Uterus (tissue), 4 donors: Measurements from ENCODE around the gene SAXO1. TPM values are rescaled to one million over a fixed set of nuclear protein-coding genes. Genes with fewer than 3 reads are reported as not detected.

ENCODE experiments used
- DNase-seq, 2 donors: peaks; one replicate each; pipeline ENCODE4 v3.0.0-alpha.2; 2019 to 2020
- H3K27ac ChIP-seq, 2 donors: fragments of 200-600 bp; sonication (generic); 1 replicate in 1 of 2; 2 replicates in 1 of 2; pipeline ENCODE4 v1.5.1; 2016 to 2018
- H3K27me3 ChIP-seq, 2 donors: fragments of 200-600 bp; sonication (generic); one replicate each; pipeline ENCODE4 v1.5.1; 2018 to 2019; ENCODE audit warnings: control low read depth in 1 of 2
- H3K36me3 ChIP-seq, 2 donors: fragments of 200-600 bp; sonication (generic); one replicate each; pipeline ENCODE4 v1.5.1; 2019; ENCODE audit warnings: control low read depth in 1 of 2
- H3K4me1 ChIP-seq, 2 donors: fragments of 200-600 bp; sonication (generic); one replicate each; pipeline ENCODE4 v1.5.1; 2018 to 2019; ENCODE audit warnings: control low read depth in 1 of 2
- H3K4me3 ChIP-seq, 2 donors: fragments of 200-600 bp; sonication (generic); 1 replicate in 1 of 2; 2 replicates in 1 of 2; pipeline ENCODE4 v1.5.1; 2018 to 2019; ENCODE audit warnings: mild to moderate bottlenecking in 1 of 2
- H3K9me3 ChIP-seq, 2 donors: fragments of 200-600 bp; sonication (generic); one replicate each; pipeline ENCODE4 v1.5.1; 2019; ENCODE audit warnings: control low read depth in 1 of 2
- POLR2A ChIP-seq, 2 donors: fragments of 450-650 bp; IDR thresholded peaks; one replicate each; pipeline ENCODE4 v1.6.1; 2016; ENCODE audit warnings: antibody characterized with exemption in 2 of 2, mild to moderate bottlenecking in 1 of 2, moderate library complexity in 1 of 2
- intact Hi-C: fragments of 100-400 bp; cut with DNase I; formaldehyde crosslinking; loops from one replicate; pipeline ENCODE4 v1.15.1; 2023; ENCODE audit warnings: low total_unique reads
- total RNA-seq, 4 donors: library from RNA; depleted of rRNA in 3 of 4; stranded (reverse); fragments of >200 nt in 3 of 4; gene quantifications; one replicate each; pipeline versions ENCODE4 v1.1.0 to v1.2.4, GENCODE V29; 2014 to 2023
- TF ChIP-seq, protein P1 (sequence below), 4 experiments: fragments of 200-600 bp in 2 of 4; fragments of 450-650 bp in 2 of 4; sonication (generic) in 2 of 4; IDR thresholded peaks; one replicate each; pipeline ENCODE4 v1.5.1; 2016 to 2019; ENCODE audit warnings: antibody characterized with exemption in 4 of 4, mild to moderate bottlenecking in 2 of 4, moderate library complexity in 1 of 4
- donor health status: DM: yes; HTN: yes; CAD: no.

SAXO1 gene
- total RNA-seq, 4 donors from 2014 or later: 0.14 to 0.37 TPM; not detected in 2

DNA sequence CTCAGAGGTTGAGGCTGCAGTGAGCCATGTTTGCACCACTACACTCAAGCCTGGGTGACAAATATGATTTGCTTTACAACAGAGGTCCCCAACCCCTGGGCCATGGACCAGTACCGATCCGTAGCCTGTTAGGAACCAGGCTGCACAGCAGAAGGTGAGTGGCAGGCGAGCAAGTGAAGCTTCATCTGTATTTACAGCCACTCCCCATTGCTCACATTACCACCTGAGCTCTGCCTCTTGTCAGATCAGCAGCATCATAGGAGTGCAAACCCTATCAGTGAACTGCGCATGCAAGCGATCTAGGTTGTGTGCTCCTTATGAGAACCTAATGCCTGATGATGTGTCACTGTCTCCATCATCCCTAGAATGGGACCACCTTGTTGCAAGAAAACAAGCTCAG, 42.5 kb downstream of the SAXO1 start:
- intact Hi-C loops: no loop called here
- no peaks in the 10 kb centered on the region for H3K36me3 ChIP-seq

GRCh38 chr9:18989865-18990264, 43.1 kb downstream of the SAXO1 start:
- H3K27ac ChIP-seq: no peak overlapping the region
- H3K4me1 ChIP-seq: no peaks in the 10 kb centered on the region
- DNase-seq: no peak
- TF ChIP-seq, protein P1, sequence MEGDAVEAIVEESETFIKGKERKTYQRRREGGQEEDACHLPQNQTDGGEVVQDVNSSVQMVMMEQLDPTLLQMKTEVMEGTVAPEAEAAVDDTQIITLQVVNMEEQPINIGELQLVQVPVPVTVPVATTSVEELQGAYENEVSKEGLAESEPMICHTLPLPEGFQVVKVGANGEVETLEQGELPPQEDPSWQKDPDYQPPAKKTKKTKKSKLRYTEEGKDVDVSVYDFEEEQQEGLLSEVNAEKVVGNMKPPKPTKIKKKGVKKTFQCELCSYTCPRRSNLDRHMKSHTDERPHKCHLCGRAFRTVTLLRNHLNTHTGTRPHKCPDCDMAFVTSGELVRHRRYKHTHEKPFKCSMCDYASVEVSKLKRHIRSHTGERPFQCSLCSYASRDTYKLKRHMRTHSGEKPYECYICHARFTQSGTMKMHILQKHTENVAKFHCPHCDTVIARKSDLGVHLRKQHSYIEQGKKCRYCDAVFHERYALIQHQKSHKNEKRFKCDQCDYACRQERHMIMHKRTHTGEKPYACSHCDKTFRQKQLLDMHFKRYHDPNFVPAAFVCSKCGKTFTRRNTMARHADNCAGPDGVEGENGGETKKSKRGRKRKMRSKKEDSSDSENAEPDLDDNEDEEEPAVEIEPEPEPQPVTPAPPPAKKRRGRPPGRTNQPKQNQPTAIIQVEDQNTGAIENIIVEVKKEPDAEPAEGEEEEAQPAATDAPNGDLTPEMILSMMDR (IDR thresholded peaks at IDR 0.05): no peak
- no peak for TF ChIP-seq POLR2A (IDR thresholded peaks at IDR 0.05)
- no peaks in the 10 kb centered on the region for H3K36me3 ChIP-seq
- no peaks in the 10 kb centered on the region for H3K27me3 ChIP-seq
- intact Hi-C loops: no loop called here
- H3K9me3 ChIP-seq: no peaks in the 10 kb centered on the region
- no peak overlapping the region for H3K4me3 ChIP-seq

More for the DNA sequence above, 42.5 kb downstream of the SAXO1 start:
- no peak overlapping the region for H3K4me3 ChIP-seq
- H3K27me3 ChIP-seq: no peaks in the 10 kb centered on the region
- H3K27ac ChIP-seq: no peak overlapping the region
- DNase-seq: no peak
- H3K4me1 ChIP-seq: no peaks in the 10 kb centered on the region
- H3K9me3 ChIP-seq: no peaks in the 10 kb centered on the region
- TF ChIP-seq POLR2A (IDR thresholded peaks at IDR 0.05): no peak
- TF ChIP-seq, protein P1 (IDR thresholded peaks at IDR 0.05): no peak

DNA sequence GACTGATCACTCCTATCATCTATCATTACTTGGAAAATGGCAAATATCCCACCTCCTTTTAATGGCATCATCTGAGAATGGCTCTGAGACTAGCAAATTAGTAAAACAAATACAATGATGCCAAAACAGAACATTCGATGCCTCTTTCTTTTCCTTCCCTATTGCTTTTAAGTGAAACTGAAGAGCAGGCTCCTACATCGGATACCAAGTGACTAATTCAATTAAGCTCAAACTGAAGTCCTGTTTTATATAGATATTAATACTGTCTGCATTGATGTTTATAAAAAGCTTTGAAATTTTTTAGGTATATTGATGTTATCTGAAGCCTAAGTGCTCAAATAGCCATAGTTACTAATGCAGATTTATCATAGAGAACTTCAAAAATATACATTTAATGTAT, 43.9 kb downstream of the SAXO1 start:
- no peak for DNase-seq
- Histone ChIP-seq H3K36me3 (no peaks in the 10 kb centered on the region), H3K4me1 (no peaks in the 10 kb centered on the region), H3K9me3 (no peaks in the 10 kb centered on the region), H3K27me3 (no peaks in the 10 kb centered on the region), H3K4me3 (no peak overlapping the region), H3K27ac (no peak overlapping the region)
- intact Hi-C loops: no loop called here
- TF ChIP-seq POLR2A (IDR thresholded peaks at IDR 0.05): no peak
- TF ChIP-seq, protein P1 (IDR thresholded peaks at IDR 0.05): no peak

- Histone ChIP-seq H3K4me3 (no peak overlapping the region), H3K27me3 (no peaks in the 10 kb centered on the region), H3K36me3 (no peaks in the 10 kb centered on the region), H3K9me3 (no peaks in the 10 kb centered on the region), H3K4me1 (no peaks in the 10 kb centered on the region), H3K27ac (no peak overlapping the region)
- no peak for TF ChIP-seq POLR2A (IDR thresholded peaks at IDR 0.05)
- TF ChIP-seq, protein P1 (IDR thresholded peaks at IDR 0.05): no peak
- no peak for DNase-seq
- intact Hi-C loops: no loop called here
Measured at GRCh38 chr9:18988003-18988402, 45.0 kb downstream of the SAXO1 start.

- Histone ChIP-seq H3K9me3 (no peaks in the 10 kb centered on the region), H3K4me3 (no peak overlapping the region), H3K27ac (no peak overlapping the region), H3K4me1 (peaks cover 0 to 5% of the 10 kb centered on the region in 2 donors), H3K36me3 (no peaks in the 10 kb centered on the region), H3K27me3 (no peaks in the 10 kb centered on the region)
- no peak for DNase-seq
- TF ChIP-seq POLR2A (IDR thresholded peaks at IDR 0.05): no peak
- TF ChIP-seq, protein P1 (IDR thresholded peaks at IDR 0.05): no peak
- intact Hi-C loops: no loop called here
Measured at GRCh38 chr9:18985996-18986395, 47.0 kb downstream of the SAXO1 start.
